GM12873 (cell line): Measurements from ENCODE around the gene PRKCE.

ENCODE experiments used
- CTCF ChIP-seq: IDR thresholded peaks from 2 replicates; pipeline ENCODE4 v1.5.1; 2012; ENCODE audit warnings: low read depth, mild to moderate bottlenecking, moderate library complexity, low read length, control low read depth; ENCODE audit not compliant: insufficient read depth; ENCODE audit errors: missing control alignments

PRKCE gene

DNA sequence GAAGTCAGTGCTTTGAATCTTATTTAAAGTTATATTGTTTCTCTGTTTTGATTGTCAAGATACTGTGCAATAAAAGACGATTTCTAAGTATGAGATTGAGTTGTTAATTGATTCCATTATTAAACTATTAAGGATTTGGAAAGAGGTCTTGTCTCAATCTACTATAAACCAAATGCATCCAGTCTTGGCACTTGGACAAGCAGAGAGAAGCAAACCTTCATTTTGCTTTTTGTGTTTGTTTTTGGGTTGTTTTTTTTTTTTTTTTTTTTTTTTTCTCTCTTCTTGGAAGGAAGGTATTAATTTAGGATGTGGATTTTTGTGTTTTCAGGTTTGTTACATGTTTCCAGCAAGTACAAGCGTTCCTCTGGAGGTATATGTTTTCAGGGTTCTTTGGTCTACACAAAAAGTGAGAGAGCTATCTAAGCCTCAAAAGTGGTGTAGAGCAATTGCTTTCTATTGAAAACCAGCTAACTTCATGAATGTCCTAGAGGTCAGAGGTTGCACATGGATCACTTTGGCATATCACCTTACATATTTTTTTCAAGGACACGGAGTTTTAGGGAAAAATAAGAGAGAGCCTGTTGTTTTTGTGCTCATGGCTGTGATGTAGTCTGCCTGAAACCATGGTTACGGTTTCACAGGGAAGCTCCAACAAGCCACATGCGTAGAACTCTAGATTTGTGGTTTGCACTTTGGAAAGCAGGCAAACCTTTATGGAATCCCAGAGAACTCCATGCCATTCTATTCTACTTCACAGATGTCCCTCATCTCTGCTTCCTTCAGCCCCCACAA lies 1.8 kb downstream of the PRKCE start:
- no peak for TF ChIP-seq CTCF

GRCh38 chr2:45654250-45654649 lies 2.8 kb downstream of the PRKCE start:
- no peak for TF ChIP-seq CTCF

- TF ChIP-seq CTCF: no peak
These were observed 10.4 kb downstream of the PRKCE start for GRCh38 chr2:45661828-45662227.

DNA sequence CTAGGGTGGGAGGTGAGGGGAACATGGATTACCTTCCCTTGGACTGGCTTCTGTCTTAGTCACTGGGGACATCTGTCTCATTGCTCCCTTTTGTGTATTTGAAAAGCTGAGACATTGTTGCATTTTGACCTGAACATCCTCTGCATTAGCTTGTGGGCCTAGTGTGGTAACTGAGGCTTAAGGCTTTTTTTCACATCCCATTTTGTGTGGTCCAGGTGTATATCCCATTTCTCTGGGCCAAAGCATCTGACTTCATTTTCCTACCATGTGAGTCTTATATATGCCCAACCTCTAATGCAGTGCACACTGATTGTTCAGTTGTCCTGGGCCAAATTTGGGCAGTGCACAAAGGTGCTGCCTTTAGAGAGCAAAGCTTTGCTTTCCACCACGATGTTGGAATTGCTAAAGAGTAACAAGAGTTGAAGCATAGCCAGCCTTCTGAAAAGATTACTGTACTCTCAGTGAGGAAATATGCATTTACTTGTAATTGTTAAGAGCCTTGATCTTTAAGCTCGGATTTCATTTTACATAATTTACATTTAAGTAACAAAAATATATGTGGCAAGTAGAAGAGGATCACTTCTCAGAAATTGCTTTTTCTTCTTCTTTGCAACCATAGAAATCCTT lies 13.3 kb downstream of the PRKCE start:
- TF ChIP-seq CTCF: no peak

DNA sequence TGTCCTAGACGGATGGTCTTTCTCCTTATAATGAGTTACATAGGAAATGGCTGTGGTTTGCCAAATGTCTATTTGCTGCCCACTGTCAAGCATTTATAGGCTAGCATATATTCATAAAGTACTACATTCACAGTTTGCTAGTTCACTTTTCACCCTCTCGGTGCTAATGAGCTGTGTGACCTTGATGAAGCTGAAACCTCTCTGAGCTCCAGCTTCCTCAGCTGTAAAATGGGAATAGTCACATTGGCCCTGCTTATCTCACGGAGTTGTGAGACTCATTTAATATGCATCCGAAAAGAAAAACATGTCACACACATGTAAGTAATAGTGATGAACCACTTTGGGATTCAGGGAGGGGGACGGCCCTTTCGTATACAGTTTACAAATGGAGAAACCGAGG lies 17.0 kb downstream of the PRKCE start:
- no peak for TF ChIP-seq CTCF

DNA sequence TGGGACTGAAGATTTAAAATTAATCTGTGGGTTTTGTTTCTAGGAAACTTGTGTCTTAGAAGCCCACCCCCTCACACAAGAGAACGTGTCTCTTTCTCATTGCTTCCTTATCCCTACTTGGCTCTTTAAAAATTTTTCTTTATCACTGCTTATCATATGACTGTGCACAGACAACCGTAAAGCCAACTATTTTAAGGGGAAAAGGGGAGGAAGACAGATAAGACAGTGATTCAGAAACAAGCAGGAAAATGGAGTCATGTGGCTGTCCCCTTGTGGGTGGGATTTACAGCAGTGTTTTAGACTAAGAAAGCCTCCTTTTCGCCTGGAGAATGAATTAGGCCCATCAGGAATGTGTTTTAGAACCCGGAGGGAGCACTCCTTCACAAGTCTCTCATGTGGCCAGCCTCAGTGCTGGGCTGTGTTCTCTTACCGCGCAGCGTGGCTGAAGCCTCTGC lies 17.6 kb downstream of the PRKCE start:
- TF ChIP-seq CTCF: no peak

GRCh38 chr2:45670646-45671045 lies 19.2 kb downstream of the PRKCE start:
- no peak for TF ChIP-seq CTCF
